Measurements from ENCODE around the gene CALY.

The CALY gene

GRCh38 chr10:133341983-133342382 is 5.3 kb upstream of the CALY start:
- Histone ChIP-seq H3K9me3 (ENCODE audit: insufficient read depth, low read depth, low read length) (peaks cover 34% of the 10 kb centered on the region), H4K20me1 (ENCODE audit: insufficient read depth, low read length, poor library complexity, severe bottlenecking) (no peaks in the 10 kb centered on the region), H3K79me2 (ENCODE audit: insufficient read depth, low read length) (no peaks in the 10 kb centered on the region), H2AFZ (ENCODE audit: low read length) (no peak overlapping the region), H3K36me3 (ENCODE audit: insufficient read depth, low read length) (no peaks in the 10 kb centered on the region), H3K9me2 (replicated peaks; ENCODE audit: low read depth, low read length) (no peaks in the 10 kb centered on the region), H3K4me3 (ENCODE audit: low read length, poor library complexity, severe bottlenecking) (no peak overlapping the region), H3K4me2 (ENCODE audit: low read depth, low read length, poor library complexity, severe bottlenecking) (no peak overlapping the region), H3K27me3 (ENCODE audit: insufficient read depth, low read length, poor library complexity, severe bottlenecking) (no peaks in the 10 kb centered on the region), H3K9ac (ENCODE audit: low read depth, low read length, poor library complexity, severe bottlenecking) (no peak overlapping the region), H3K4me1 (ENCODE audit: insufficient read depth, low read length, poor library complexity, severe bottlenecking) (no peaks in the 10 kb centered on the region), H3F3A (ENCODE audit: low read depth) (no peaks in the 10 kb centered on the region)
- TF ChIP-seq CTCF (conservative IDR thresholded peaks at IDR 0.05; ENCODE audit: low read length) (no peak), EZH2phosphoT487 (IDR thresholded peaks at IDR 0.05; ENCODE audit: borderline replicate concordance) (no peak)

- Histone ChIP-seq H3K4me1 (ENCODE audit: insufficient read depth, low read length, poor library complexity, severe bottlenecking) (no peaks in the 10 kb centered on the region), H4K20me1 (ENCODE audit: insufficient read depth, low read length, poor library complexity, severe bottlenecking) (no peaks in the 10 kb centered on the region), H3K4me3 (ENCODE audit: low read length, poor library complexity, severe bottlenecking) (no peak overlapping the region), H3K4me2 (ENCODE audit: low read depth, low read length, poor library complexity, severe bottlenecking) (no peak overlapping the region), H3K79me2 (ENCODE audit: insufficient read depth, low read length) (no peaks in the 10 kb centered on the region), H3K27me3 (ENCODE audit: insufficient read depth, low read length, poor library complexity, severe bottlenecking) (no peaks in the 10 kb centered on the region), H3F3A (ENCODE audit: low read depth) (no peaks in the 10 kb centered on the region), H3K9me3 (ENCODE audit: insufficient read depth, low read depth, low read length) (peaks cover 32% of the 10 kb centered on the region), H3K9me2 (replicated peaks; ENCODE audit: low read depth, low read length) (no peaks in the 10 kb centered on the region), H3K36me3 (ENCODE audit: insufficient read depth, low read length) (no peaks in the 10 kb centered on the region), H2AFZ (ENCODE audit: low read length) (no peak overlapping the region), H3K9ac (ENCODE audit: low read depth, low read length, poor library complexity, severe bottlenecking) (no peak overlapping the region)
- TF ChIP-seq EZH2phosphoT487 (IDR thresholded peaks at IDR 0.05; ENCODE audit: borderline replicate concordance) (no peak), CTCF (conservative IDR thresholded peaks at IDR 0.05; ENCODE audit: low read length) (no peak)
These were observed 3.1 kb upstream of the CALY start for GRCh38 chr10:133339708-133340380.

GRCh38 chr10:133338080-133339071 is 1.7 kb upstream of the CALY start:
- Histone ChIP-seq H3K27me3 (ENCODE audit: insufficient read depth, low read length, poor library complexity, severe bottlenecking) (no peaks in the 10 kb centered on the region), H3K4me1 (ENCODE audit: insufficient read depth, low read length, poor library complexity, severe bottlenecking) (no peaks in the 10 kb centered on the region), H3K4me3 (ENCODE audit: low read length, poor library complexity, severe bottlenecking) (no peak overlapping the region)

More at GRCh38 chr10:133338080-133339071, 1.7 kb upstream of the CALY start:
- Histone ChIP-seq H3K9me2 (replicated peaks; ENCODE audit: low read depth, low read length) (no peaks in the 10 kb centered on the region), H2AFZ (ENCODE audit: low read length) (no peak overlapping the region), H4K20me1 (ENCODE audit: insufficient read depth, low read length, poor library complexity, severe bottlenecking) (no peaks in the 10 kb centered on the region), H3K9me3 (ENCODE audit: insufficient read depth, low read depth, low read length) (peaks cover 30% of the 10 kb centered on the region), H3K79me2 (ENCODE audit: insufficient read depth, low read length) (no peaks in the 10 kb centered on the region), H3K36me3 (ENCODE audit: insufficient read depth, low read length) (no peaks in the 10 kb centered on the region), H3K4me2 (ENCODE audit: low read depth, low read length, poor library complexity, severe bottlenecking) (no peak overlapping the region), H3F3A (ENCODE audit: low read depth) (no peaks in the 10 kb centered on the region), H3K9ac (ENCODE audit: low read depth, low read length, poor library complexity, severe bottlenecking) (no peak overlapping the region)
- TF ChIP-seq EZH2phosphoT487 (IDR thresholded peaks at IDR 0.05; ENCODE audit: borderline replicate concordance) (no peak), CTCF (conservative IDR thresholded peaks at IDR 0.05; ENCODE audit: low read length) (no peak)

Measured in Loucy (cell line).